Common myeloid progenitor, CD34-positive (primary cell): ENCODE results near the gene AHI1.
"Not testable (repeated sequence)": the region's sequence is repeated elsewhere in the genome, so short reads cannot be mapped to it uniquely, and the experiment has no call there.

Experiments
- CTCF ChIA-PET: fragments of 350-600 bp; sonication (Branson Sonifier 250); formaldehyde crosslinking; loops from one replicate; lab custom pipeline; 2021; ENCODE audit warnings: antibody characterized with exemption; lab: Charles Lee
- POLR2A ChIA-PET: fragments of 350-600 bp; sonication (Branson Sonifier 250); formaldehyde crosslinking; loops from one replicate; lab custom pipeline; 2021; ENCODE audit warnings: antibody characterized with exemption; lab: Charles Lee
- DNase-seq, 3 donors: peaks; one replicate each; pipeline versions ENCODE4 v3.0.0 to v3.0.0-alpha.2; 2013
- H3K27ac ChIP-seq, 2 experiments: 1 replicate in 1 of 2; 2 replicates in 1 of 2; pipeline ENCODE4 v1.7.0; 2013; ENCODE audit warnings: inconsistent platforms in 2 of 2, low read length in 2 of 2, mild to moderate bottlenecking in 2 of 2, low read depth in 1 of 2, moderate library complexity in 1 of 2; ENCODE audit not compliant: severe bottlenecking in 2 of 2, insufficient read depth in 1 of 2, poor library complexity in 1 of 2
- H3K27me3 ChIP-seq, 5 experiments: replicated peaks in 2 of 5; 1 replicate in 3 of 5; 2 replicates in 2 of 5; pipeline versions ENCODE4 v1.6.1 to v1.7.0; 2013; ENCODE audit warnings: low read length in 4 of 5, mild to moderate bottlenecking in 2 of 5, moderate library complexity in 2 of 5, inconsistent platforms in 1 of 5; ENCODE audit not compliant: insufficient read depth in 5 of 5, control insufficient read depth in 4 of 5
- H3K36me3 ChIP-seq, 4 experiments: 1 replicate in 2 of 4; 2 replicates in 2 of 4; pipeline versions ENCODE4 v1.6.1 to v1.7.0; 2013; ENCODE audit warnings: low read length in 3 of 4, control low read depth in 1 of 4, mild to moderate bottlenecking in 1 of 4; ENCODE audit not compliant: control insufficient read depth in 4 of 4, insufficient read depth in 4 of 4
- H3K4me1 ChIP-seq, 4 experiments: 1 replicate in 3 of 4; 2 replicates in 1 of 4; pipeline versions ENCODE4 v1.6.1 to v1.7.1; 2013; ENCODE audit warnings: low read length in 3 of 4, mild to moderate bottlenecking in 3 of 4, control low read depth in 1 of 4, inconsistent platforms in 1 of 4, moderate library complexity in 1 of 4; ENCODE audit not compliant: control insufficient read depth in 4 of 4, insufficient read depth in 4 of 4; ENCODE audit errors: control extremely low read depth in 1 of 4
- H3K4me3 ChIP-seq, 7 experiments: 1 replicate in 4 of 7; 2 replicates in 3 of 7; pipeline versions ENCODE4 v1.5.1 to v1.7.0; 2013; ENCODE audit warnings: mild to moderate bottlenecking in 7 of 7, low read length in 6 of 7, moderate library complexity in 6 of 7, inconsistent platforms in 2 of 7, low read depth in 2 of 7, control low read depth in 1 of 7; ENCODE audit not compliant: insufficient read depth in 4 of 7, control insufficient read depth in 1 of 7; ENCODE audit errors: extremely low read depth in 1 of 7
- H3K9me3 ChIP-seq, 5 experiments: 1 replicate in 4 of 5; 2 replicates in 1 of 5; pipeline versions ENCODE4 v1.6.1 to v1.7.1; 2013; ENCODE audit warnings: low read length in 4 of 5, mild to moderate bottlenecking in 2 of 5, inconsistent platforms in 1 of 5, low read depth in 1 of 5, moderate library complexity in 1 of 5; ENCODE audit not compliant: control insufficient read depth in 4 of 5, insufficient read depth in 2 of 5; ENCODE audit errors: control extremely low read depth in 1 of 5
- WGBS: methylation state at CpG from one replicate; pipeline ENCODE4 v1.1.5; 2013; ENCODE audit not compliant: insufficient coverage; 5-methylcytosine and 5-hydroxymethylcytosine counted together

Gene AHI1

DNA sequence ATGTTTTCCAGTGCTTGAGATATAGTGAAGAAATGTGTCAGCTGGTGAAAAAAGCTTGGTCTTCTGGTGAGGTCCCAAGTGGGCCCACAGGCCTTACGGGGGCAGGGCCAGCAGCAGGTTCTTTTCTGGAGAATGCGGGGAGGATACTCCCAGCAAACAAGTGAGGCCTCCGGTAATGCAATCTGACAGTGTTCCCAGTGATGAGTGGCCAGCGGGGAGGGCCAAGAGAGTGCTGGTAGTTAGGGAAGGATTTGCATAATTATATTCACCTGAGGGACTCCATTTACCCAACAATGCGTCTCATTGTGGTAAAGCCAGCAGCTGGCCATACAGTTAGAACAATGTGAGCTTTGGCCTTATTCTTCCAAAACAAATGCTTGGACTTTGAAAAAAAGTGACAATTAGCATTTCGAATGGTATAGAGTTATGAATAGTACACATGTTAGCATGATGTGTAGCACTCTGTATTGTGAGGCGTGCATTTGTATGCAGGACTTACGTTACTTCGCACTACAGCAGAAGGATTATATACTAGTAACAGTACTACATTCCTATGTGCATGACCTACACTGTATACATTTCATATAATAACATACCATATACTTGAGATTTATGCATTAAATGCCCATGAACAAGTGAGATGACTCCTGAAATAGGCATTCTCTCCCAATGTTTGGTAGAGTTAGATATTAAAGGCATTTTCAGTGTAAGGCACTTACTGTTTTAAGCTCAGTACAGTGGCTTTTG, 246.6 kb downstream of the AHI1 start:
- no peaks in the 10 kb centered on the region for H3K27me3 ChIP-seq
- POLR2A ChIA-PET = no interaction called here
- CTCF ChIA-PET = interaction anchor here (1.1 to 2.2 kb wide), 3 partner anchors 11 to 31 kb away, joined by 3 to 5 read pairs (median 3); no protein-coding TSS in a partner anchor

GRCh38 chr6:135250234-135250633, 247.3 kb downstream of the AHI1 start:
- Histone ChIP-seq H3K36me3 (no peaks in the 10 kb centered on the region), H3K27ac (no peak overlapping the region), H3K27me3 (no peaks in the 10 kb centered on the region), H3K9me3 (no peaks in the 10 kb centered on the region), H3K4me3 (no peak overlapping the region), H3K4me1 (peaks cover 0 to 33% (median 20%) of the 10 kb centered on the region in 4 experiments)
- 93% methylated on average over 8 of the region's 9 CpGs for WGBS
- DNase-seq = peak; percentile 27 to 80 (median 76)
- CTCF ChIA-PET = interaction anchor here (1.1 kb wide), 2 partner anchors 30 to 73 kb away, joined by 3 to 4 read pairs; no protein-coding TSS in a partner anchor
- POLR2A ChIA-PET = no interaction called here

More for the DNA sequence above, 246.6 kb downstream of the AHI1 start:
- WGBS = 100% methylated on average over 4 of the region's 9 CpGs
- Histone ChIP-seq H3K4me1 (peaks cover 0 to 33% (median 20%) of the 10 kb centered on the region in 4 experiments), H3K4me3 (no peak overlapping the region), H3K36me3 (no peaks in the 10 kb centered on the region), H3K27ac (no peak overlapping the region), H3K9me3 (no peaks in the 10 kb centered on the region)
- DNase-seq = no peak

- DNase-seq, H3K4me3 ChIP-seq, H3K36me3 ChIP-seq, H3K9me3 ChIP-seq, CTCF ChIA-PET, H3K27ac ChIP-seq, H3K27me3 ChIP-seq: not testable (repeated sequence)
- 96% methylated on average over 4 of the region's 8 CpGs for WGBS
- POLR2A ChIA-PET = interaction anchor here (0.7 kb wide), 1 partner anchor 78 kb away, joined by 6 read pairs; no protein-coding TSS in a partner anchor
- H3K4me1 ChIP-seq = peaks cover 0 to 33% (median 14%) of the 10 kb centered on the region in 4 experiments
Observed at GRCh38 chr6:135246412-135247012, 251.0 kb downstream of the AHI1 start.

- Histone ChIP-seq H3K36me3 (no peaks in the 10 kb centered on the region), H3K9me3 (no peaks in the 10 kb centered on the region), H3K27me3 (no peaks in the 10 kb centered on the region), H3K4me1 (peaks cover 0 to 16% (median 11%) of the 10 kb centered on the region in 4 experiments), H3K27ac (no peak overlapping the region), H3K4me3 (no peak overlapping the region)
- ChIA-PET POLR2A (no interaction called here), CTCF (interaction anchor here (1.0 to 2.3 kb wide), 3 partner anchors 10 to 29 kb away, joined by 3 to 5 read pairs (median 5); no protein-coding TSS in a partner anchor)
- 90% methylated on average over 4 of the region's 6 CpGs for WGBS
- DNase-seq = no peak
Observed at GRCh38 chr6:135244805-135245204, 252.7 kb downstream of the AHI1 start.

- no peak for DNase-seq
- H3K4me1 ChIP-seq = peaks cover 0 to 11% (median 5%) of the 10 kb centered on the region in 4 experiments
- WGBS = 91% methylated on average over 4 of the region's 7 CpGs
- no peaks in the 10 kb centered on the region for H3K36me3 ChIP-seq
- H3K4me3 ChIP-seq = no peak overlapping the region
- no peaks in the 10 kb centered on the region for H3K9me3 ChIP-seq
- H3K27ac ChIP-seq = no peak overlapping the region
- ChIA-PET POLR2A (no interaction called here), CTCF (interaction anchor here (1.0 to 2.3 kb wide), 4 partner anchors 9 to 31 kb away, joined by 3 to 5 read pairs (median 4); no protein-coding TSS in a partner anchor)
- H3K27me3 ChIP-seq = no peaks in the 10 kb centered on the region
Observed at GRCh38 chr6:135243871-135244796, 253.4 kb downstream of the AHI1 start.

DNA sequence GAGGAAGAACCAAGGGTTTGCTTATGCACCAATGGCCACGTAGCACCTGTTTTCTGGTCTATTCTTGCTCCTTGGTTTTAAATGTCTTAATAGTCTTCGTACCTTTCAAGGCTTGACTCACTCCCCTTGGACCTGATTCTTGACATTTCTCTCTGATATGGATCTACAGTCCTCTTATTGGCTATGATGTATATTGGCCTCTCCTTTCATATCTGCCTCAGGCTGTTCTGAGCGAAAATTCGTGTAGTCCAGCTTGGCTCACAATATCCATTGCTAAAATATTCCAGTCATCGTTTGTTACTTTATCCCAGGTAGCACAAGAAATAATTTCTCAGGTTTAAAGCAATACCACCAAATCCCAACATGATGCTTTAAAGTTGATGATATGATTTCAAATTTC, 256.8 kb downstream of the AHI1 start:
- Histone ChIP-seq H3K4me3 (no peak overlapping the region), H3K27me3 (no peaks in the 10 kb centered on the region), H3K36me3 (no peaks in the 10 kb centered on the region), H3K4me1 (peaks cover 2 to 19% (median 4%) of the 10 kb centered on the region in 4 experiments), H3K9me3 (no peaks in the 10 kb centered on the region), H3K27ac (no peak overlapping the region)
- ChIA-PET POLR2A (no interaction called here), CTCF (interaction anchor here (1.2 to 1.4 kb wide), 2 partner anchors 16 to 19 kb away, joined by 3 to 4 read pairs; no protein-coding TSS in a partner anchor)
- WGBS = 100% methylated on average over 2 of the region's 5 CpGs
- no peak for DNase-seq
